ENCODE data around the gene GALNT15.

- peak in 1 of 4 experiments; percentile 5 for TF ChIP-seq CTCF (IDR thresholded peaks at IDR 0.05)
- no peak for TF ChIP-seq POLR2A (IDR thresholded peaks at IDR 0.05)
- TF ChIP-seq EP300 (IDR thresholded peaks at IDR 0.05) = no peak
- no peak for TF ChIP-seq POLR2AphosphoS5 (IDR thresholded peaks at IDR 0.05)
These were observed 4.1 kb downstream of the GALNT15 start for GRCh38 chr3:16178628-16178988.
